OCI-LY7 (cell line): ENCODE data around the gene HJURP. TPM values are rescaled to one million over a fixed set of nuclear protein-coding genes. Genes with fewer than 3 reads are reported as not detected.
"Not testable (repeated sequence)": the region's sequence is repeated elsewhere in the genome, so short reads cannot be mapped to it uniquely, and the experiment has no call there.

ENCODE experiments used
- BruUV-seq: library from RNA; stranded (reverse); fragments of 400-500 nt; replicated peaks from 2 replicates; lab custom pipeline; 2021; lab: Mats Ljungman, UMichigan
- CTCF ChIA-PET: fragments of 300-600 bp; sonication (Branson Sonifier 250); formaldehyde crosslinking; loops from one replicate; lab custom pipeline; 2022; ENCODE audit warnings: antibody characterized with exemption; ENCODE audit not compliant: unreplicated experiment; lab: Charles Lee
- POLR2A ChIA-PET: fragments of 300-600 bp; sonication (Branson Sonifier 250); formaldehyde crosslinking; loops from one replicate; lab custom pipeline; 2022; ENCODE audit warnings: antibody characterized with exemption; lab: Charles Lee
- DNase-seq: peaks from one replicate; pipeline ENCODE4 v3.0.0-alpha.2; 2015; ENCODE audit warnings: low spot score
- H2AFZ ChIP-seq: fragments of 200-600 bp; sonication (generic), shearing (Covaris generic); 2 replicates; pipeline ENCODE4 v1.6.1; 2014; ENCODE audit warnings: mild to moderate bottlenecking, antibody characterized with exemption, low read length, moderate library complexity
- H3K27ac ChIP-seq: fragments of 200-600 bp; sonication (generic); 2 replicates; pipeline ENCODE4 v1.5.1; 2014; ENCODE audit warnings: mixed run types, low read depth, mild to moderate bottlenecking, moderate library complexity, low read length, inconsistent platforms; ENCODE audit not compliant: poor library complexity, severe bottlenecking
- H3K36me3 ChIP-seq: fragments of 200-600 bp; sonication (generic); 2 replicates; pipeline ENCODE4 v1.6.1; 2014; ENCODE audit warnings: mild to moderate bottlenecking, antibody characterized with exemption, low read length, moderate library complexity, mixed read lengths; ENCODE audit not compliant: insufficient read depth
- H3K4me1 ChIP-seq: fragments of 200-600 bp; sonication (generic); 2 replicates; pipeline ENCODE4 v1.5.1; 2014; ENCODE audit warnings: mild to moderate bottlenecking, low read length; ENCODE audit not compliant: insufficient read depth, poor library complexity, severe bottlenecking
- H3K4me2 ChIP-seq: fragments of 200-600 bp; sonication (generic); 2 replicates; pipeline ENCODE4 v1.6.1; 2014; ENCODE audit warnings: mild to moderate bottlenecking, low read length
- H3K4me3 ChIP-seq: fragments of 200-600 bp; sonication (generic); 2 replicates; pipeline ENCODE4 v1.5.1; 2014; ENCODE audit warnings: mild to moderate bottlenecking, low read depth, low read length; ENCODE audit not compliant: poor library complexity, severe bottlenecking
- H3K79me2 ChIP-seq: fragments of 200-600 bp; sonication (generic); 2 replicates; pipeline ENCODE4 v1.6.1; 2016; ENCODE audit warnings: low read depth, mild to moderate bottlenecking, low read length, moderate library complexity, mixed read lengths; ENCODE audit not compliant: insufficient read depth
- H3K9me2 ChIP-seq: fragments of 200-600 bp; sonication (generic); 2 replicates; pipeline ENCODE4 v1.6.1; 2016; ENCODE audit warnings: mild to moderate bottlenecking, low read length, mixed read lengths; ENCODE audit not compliant: insufficient read depth
- H3K9me3 ChIP-seq: fragments of 200-600 bp; sonication (generic); 2 replicates; pipeline ENCODE4 v1.6.1; 2014; ENCODE audit warnings: mild to moderate bottlenecking, mixed run types, low read length, mixed read lengths
- H4K20me1 ChIP-seq: fragments of 200-600 bp; sonication (generic); 2 replicates; pipeline ENCODE4 v1.6.1; 2014; ENCODE audit warnings: mild to moderate bottlenecking, antibody characterized with exemption, low read length, moderate library complexity, mixed read lengths; ENCODE audit not compliant: insufficient read depth
- CTCF ChIP-seq: fragments of 200-600 bp; sonication (generic); conservative IDR thresholded peaks from 2 replicates; pipeline ENCODE4 v1.5.1; 2014; ENCODE audit warnings: mild to moderate bottlenecking, antibody characterized with exemption, low read length, moderate library complexity, mixed read lengths
- EZH2phosphoT487 ChIP-seq: fragments of 200-600 bp; sonication (generic); IDR thresholded peaks from 2 replicates; pipeline ENCODE4 v1.6.1; 2018; ENCODE audit warnings: low read depth, borderline replicate concordance, mild to moderate bottlenecking, mixed run types, antibody characterized with exemption, low read length, moderate library complexity, mixed read lengths
- intact Hi-C: fragments of 100-400 bp; cut with micrococcal nuclease; formaldehyde crosslinking; loops from one replicate; pipeline ENCODE4 v1.10.0; 2022; ENCODE audit not compliant: unreplicated experiment
- total RNA-seq, 2 experiments: library from RNA; depleted of rRNA in 1 of 2; stranded (reverse); fragments of >200 nt in 1 of 2; shearing (Covaris generic) in 1 of 2; gene quantifications; 2 replicates each; pipeline ENCODE4 v1.2.3, GENCODE V29; 2014 to 2022

HJURP gene
- total RNA-seq, 2 experiments from 2014 or later, result 94.3 to 122 TPM

- no peak overlapping the region for H3K4me3 ChIP-seq
- TF ChIP-seq CTCF, result no peak
- CTCF ChIA-PET, result no interaction called here
- H3K4me1 ChIP-seq, result no peaks in the 10 kb centered on the region
- no peaks in the 10 kb centered on the region for H3K9me3 ChIP-seq
- POLR2A ChIA-PET, result interaction anchor here (0.7 to 1.0 kb wide), 2 partner anchors 12 to 298 kb away, joined by 3 read pairs; no protein-coding TSS in a partner anchor
- H3K27ac ChIP-seq, result no peak overlapping the region
- no peaks in the 10 kb centered on the region for H3K79me2 ChIP-seq
- H4K20me1 ChIP-seq, result no peaks in the 10 kb centered on the region; the same call in 1 of the 2 replicates
- no TSS peak for BruUV-seq
- no peak overlapping the region for H2AFZ ChIP-seq
- no peak for DNase-seq
- H3K9me2 ChIP-seq, result no peaks in the 10 kb centered on the region
- H3K4me2 ChIP-seq, result no peak overlapping the region
- intact Hi-C loops, result no loop called here
- no peaks in the 10 kb centered on the region for H3K36me3 ChIP-seq
Observed at GRCh38 chr2:233901367-233901766, 47.0 kb upstream of the HJURP start.

GRCh38 chr2:233896253-233896652 is 41.9 kb upstream of the HJURP start:
- H3K4me1 ChIP-seq, H3K4me3 ChIP-seq, H2AFZ ChIP-seq, H4K20me1 ChIP-seq, DNase-seq, H3K36me3 ChIP-seq, H3K4me2 ChIP-seq, H3K9me2 ChIP-seq, H3K27ac ChIP-seq, H3K9me3 ChIP-seq, H3K79me2 ChIP-seq, CTCF ChIA-PET, POLR2A ChIA-PET, BruUV-seq, intact Hi-C loops: not testable (repeated sequence)

- no peaks in the 10 kb centered on the region for H3K79me2 ChIP-seq
- no peak overlapping the region for H3K4me3 ChIP-seq
- no peak for TF ChIP-seq CTCF
- no peak for TF ChIP-seq EZH2phosphoT487
- no peak overlapping the region for H2AFZ ChIP-seq
- no peaks in the 10 kb centered on the region for H3K4me1 ChIP-seq
- no peak overlapping the region for H3K4me2 ChIP-seq
- no peak overlapping the region for H3K27ac ChIP-seq
- intact Hi-C loops, result no loop called here
- no peaks in the 10 kb centered on the region for H4K20me1 ChIP-seq
- BruUV-seq, result no TSS peak
- H3K36me3 ChIP-seq, result no peaks in the 10 kb centered on the region
- no peaks in the 10 kb centered on the region for H3K9me3 ChIP-seq
- no peak for DNase-seq
- ChIA-PET CTCF (no interaction called here), POLR2A (interaction anchor here (1.7 kb wide), 1 partner anchor 97 kb away, joined by 4 read pairs; no protein-coding TSS in a partner anchor)
- no peaks in the 10 kb centered on the region for H3K9me2 ChIP-seq
Observed at GRCh38 chr2:233892793-233893192, 38.5 kb upstream of the HJURP start.
